Fibroblast of skin of scalp (primary cell): ENCODE data around the gene SLC51B.
"Not testable (repeated sequence)": the region's sequence is repeated elsewhere in the genome, so short reads cannot be mapped to it uniquely, and the experiment has no call there.

Source experiments
- DNase-seq: peaks from one replicate; pipeline ENCODE4 v3.0.0-alpha.2; 2013

The SLC51B gene

DNA sequence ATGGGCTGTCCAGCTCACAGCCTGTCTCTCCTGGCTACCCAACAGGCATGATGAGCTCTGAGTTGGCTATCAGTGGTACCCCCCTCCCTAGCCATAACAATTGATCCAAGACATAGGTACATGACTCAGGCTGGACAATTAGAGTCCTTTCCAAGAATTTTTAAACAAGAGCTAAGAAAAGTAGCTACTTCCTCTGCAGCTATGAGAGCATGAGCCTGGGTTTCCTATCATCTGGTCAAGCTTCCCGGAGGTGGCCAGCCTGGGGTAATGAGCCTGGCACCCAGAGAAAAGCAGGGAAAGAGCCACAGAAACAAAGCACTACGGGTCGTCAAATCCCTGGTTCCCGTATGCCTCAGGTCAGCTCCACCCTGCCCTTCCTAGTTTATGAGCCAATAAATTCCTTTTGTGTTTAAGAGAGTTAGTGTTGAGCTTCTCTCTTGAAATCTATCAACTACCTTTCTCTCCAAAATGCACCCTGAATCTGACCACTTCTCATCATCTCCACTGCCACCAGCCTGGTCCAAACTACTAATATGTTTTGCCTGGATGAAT is 2.3 kb upstream of the SLC51B start:
- DNase-seq: no peak

DNA sequence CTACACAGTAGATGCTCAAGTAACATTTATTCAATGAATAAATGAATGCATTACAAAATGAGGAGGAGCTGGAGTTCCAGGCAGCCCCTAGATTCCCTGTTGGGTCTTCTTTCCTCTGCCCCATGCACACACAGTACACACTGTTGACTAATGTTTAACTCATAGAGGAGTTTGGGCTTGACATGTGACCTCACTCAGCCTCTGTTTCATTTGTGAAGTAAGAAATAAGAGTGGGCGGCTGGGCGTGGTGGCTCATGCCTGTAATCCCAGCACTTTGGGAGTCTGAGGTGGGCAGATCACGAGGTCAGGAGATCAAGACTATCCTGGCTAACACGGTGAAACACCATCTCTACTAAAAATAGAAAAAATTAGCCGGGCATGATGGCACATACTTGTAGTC is 969 bp upstream of the SLC51B start:
- not testable (repeated sequence) for DNase-seq

DNA sequence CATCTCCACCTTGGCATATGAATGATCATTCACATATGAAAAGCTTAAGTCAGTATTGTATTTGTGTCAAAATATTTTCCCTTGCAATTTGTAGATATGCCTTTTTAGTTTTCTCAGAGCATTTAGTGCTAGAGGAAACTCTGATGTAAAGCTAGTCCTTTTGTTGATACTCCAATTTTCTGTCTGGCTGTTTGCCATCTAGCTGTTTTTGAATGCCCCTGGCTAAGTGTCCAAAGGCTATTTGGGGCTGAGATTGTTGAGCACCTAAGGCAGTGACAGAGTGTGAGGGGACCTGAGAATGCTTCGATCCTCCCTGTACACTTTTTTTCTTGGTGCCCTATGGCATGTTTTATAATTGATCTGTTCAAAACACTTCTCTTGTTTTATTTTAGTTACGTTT is 3.1 kb downstream of the SLC51B start:
- no peak for DNase-seq

DNA sequence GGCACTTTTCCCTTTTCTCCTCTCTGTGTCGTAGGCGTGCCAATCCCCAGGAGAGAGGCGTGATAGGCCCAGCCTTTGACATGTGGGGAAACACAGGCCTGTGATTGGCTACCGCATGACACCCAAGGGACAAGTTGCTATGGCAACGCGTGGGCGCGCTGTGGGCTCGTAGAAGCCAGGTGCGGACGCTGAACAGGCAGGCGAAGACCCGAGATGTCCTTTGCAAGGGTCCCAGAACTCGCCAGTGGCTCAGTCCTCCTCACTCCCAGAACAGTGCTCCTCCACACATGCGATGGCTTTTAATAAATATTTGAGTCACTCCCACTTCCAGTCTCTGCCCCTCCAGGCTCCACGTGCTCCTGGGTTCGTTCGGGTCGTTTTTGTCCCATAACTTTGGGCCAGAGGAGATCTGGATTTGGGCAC is 4.2 kb downstream of the SLC51B start:
- DNase-seq: peak; percentile 91

DNA sequence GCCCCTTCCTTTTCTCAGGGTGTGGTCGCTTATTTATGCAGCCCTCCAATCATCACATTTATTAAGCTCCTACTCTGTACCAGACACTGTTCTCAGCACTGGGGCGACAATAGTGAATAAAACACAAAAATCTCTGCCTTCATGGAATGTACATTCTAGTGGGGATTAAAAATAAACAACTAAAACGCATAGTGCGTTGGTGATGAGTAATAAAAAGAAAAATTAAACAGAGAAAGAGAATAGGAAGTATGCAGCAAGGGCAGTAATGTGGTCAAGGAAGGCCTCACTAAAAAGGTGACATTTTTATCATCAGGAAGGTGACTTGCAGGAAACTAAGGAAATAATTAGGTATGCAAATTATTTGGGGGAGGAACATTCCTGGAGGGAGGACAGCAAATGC is 5.1 kb downstream of the SLC51B start:
- DNase-seq: no peak

DNA sequence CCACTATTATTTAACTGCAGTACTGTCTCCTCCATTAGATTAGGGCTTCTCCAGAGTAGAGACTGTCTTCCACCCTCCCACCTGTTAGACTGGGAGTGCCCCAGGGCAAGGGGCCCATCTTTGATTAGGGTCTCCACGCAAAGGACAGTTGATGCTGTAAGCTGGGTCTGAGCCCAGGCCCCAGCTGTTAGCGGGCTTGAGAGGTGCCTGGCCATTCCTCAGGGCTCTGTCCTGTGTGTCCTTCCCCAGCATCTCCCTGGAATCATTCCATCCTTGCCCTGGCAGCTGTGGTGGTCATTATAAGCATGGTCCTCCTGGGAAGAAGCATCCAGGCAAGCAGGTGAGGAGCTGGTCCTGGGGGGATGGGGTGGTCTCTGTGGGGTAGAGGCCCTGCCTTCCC is 6.1 kb downstream of the SLC51B start:
- DNase-seq: no peak

DNA sequence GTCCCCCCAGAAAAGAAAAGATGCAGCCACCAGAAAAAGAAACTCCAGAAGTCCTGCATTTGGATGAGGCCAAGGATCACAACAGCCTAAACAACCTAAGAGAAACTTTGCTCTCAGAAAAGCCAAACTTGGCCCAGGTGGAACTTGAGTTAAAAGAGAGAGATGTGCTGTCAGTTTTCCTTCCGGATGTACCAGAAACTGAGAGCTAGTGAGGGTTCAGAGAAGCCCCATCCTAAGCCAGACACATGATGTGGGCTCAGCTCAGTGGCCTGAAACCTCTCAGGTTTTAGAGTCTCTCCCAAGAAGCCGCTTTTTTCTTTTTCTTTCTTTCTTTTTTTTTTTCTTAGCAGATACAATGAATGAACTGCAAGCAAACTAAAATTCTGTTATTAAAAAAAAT is 7.8 kb downstream of the SLC51B start:
- DNase-seq: no peak

DNA sequence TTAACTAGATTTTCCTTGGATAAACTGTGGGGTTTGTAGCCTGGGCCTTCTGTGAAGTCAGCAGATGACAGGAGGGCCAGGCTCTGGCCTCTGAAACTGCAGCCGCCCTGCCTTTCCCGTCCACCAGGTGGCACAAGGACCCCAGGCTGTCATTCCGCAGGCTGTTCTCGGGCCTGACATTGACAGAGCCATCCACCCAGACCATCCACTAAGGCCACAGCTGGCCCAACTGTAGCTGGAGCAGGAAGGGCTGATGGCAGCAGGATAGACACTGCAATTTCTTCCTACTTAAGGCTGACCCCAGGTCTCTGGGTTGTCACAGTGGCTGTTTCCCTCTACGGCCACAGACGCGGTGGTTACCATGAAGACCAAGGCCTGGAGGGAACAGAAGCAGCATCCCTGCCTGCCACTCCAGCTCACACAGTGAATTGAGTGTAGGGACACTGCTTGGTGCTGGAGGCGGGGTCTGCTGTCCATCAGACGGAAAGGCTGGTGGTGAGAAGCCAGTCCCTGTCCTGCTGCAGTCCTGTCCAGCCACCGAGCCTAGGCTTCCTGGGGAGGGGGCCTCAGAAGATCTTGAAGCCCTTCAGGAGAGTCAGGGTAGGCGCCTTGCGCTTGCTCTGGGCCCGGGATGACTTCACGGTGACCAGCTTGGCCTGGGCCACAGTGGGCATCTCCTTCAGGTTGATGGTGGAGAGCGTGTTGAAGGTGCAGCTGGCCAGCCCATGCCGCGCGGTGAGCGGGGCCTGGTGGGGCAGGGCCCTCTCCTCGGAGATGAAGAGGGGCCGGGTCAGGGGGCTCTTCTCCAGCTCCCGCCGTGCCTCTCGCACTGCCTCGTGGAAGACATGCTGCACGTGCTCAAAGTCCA is 9.4 kb downstream of the SLC51B start:
- peak; percentile 66 for DNase-seq

DNA sequence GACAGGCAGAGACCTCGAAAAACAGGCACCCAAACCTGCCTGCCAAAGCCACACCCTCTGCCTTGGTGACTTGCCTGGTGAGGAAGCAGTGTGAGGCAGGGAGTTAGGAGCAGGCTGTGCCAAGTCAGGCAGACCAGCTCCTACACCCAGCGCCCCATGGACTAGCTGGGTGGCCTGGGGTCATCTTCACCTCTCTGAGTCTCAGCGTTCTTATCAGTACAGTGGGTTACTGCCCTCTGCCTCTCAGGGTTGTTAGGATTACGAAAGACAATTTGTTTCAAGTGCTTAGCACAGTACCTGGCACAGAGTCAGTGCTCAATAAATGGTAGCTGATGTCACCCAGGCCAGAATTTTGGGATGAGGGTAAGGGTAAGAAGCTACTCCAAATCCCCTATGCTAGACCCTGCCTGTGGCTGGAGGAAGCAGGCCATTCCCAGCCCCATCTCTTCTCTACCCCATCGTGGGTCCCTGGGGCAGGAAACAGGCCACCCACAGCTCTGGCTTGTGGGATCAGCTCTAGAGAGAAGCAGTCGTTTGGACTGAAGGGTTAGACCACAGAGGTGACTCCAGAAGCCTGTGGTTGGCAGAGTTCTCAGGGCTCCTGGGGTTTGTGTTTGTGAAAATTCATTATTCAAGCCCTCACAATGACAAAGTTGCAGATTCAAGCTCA is 10.1 kb downstream of the SLC51B start:
- DNase-seq: no peak

DNA sequence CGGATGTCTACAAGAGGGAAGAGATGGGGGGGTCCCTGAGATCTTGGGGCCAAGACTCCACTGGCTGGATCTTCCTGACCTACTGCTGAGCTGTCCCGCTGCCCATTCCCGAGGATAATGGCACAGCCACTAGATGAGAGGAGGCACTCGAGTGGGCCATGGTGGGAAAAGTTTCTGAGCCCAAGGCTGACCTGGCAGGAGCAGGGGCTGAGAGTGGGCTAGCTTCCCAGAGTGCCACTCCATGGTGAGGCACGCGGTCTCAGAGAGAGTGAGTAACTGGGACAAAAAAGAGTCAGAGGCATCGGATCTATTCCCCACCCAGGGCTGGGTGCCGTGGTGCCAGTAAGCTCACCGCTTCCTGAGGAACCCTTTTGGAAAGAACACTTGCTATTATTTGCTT is 10.9 kb downstream of the SLC51B start:
- no peak for DNase-seq

DNA sequence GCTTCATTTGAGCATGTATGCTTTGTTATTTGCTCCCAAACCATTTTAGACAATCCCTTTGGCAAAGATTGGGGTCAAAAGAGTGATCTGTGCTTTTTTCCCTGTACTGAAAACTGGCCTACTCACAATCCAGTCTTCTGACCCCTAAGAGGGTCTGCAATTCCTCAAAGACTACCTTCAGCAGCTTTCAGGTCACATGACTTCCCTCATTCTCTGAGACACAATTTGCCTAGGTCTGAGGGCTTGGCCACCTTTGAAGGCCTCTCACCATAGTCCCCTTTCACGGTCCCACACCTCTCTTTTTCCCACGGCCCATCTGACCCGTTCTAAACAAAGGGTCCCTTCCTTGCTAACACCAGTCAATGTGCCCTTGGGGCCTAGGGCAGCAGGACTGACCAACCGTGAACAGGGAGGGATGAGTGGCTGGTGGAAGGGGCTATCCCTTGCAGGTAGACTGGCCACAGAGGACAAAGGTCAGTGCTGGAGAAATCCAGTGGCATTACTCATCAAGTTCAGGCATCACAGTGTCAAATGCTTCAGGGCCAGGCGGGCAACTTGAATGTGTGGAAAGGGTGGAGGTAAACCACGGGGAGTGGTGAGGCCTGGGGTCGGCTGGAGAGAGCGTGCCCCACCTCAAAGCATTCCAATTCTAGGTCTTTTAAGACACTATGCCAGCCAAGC is 11.8 kb downstream of the SLC51B start:
- no peak for DNase-seq

DNA sequence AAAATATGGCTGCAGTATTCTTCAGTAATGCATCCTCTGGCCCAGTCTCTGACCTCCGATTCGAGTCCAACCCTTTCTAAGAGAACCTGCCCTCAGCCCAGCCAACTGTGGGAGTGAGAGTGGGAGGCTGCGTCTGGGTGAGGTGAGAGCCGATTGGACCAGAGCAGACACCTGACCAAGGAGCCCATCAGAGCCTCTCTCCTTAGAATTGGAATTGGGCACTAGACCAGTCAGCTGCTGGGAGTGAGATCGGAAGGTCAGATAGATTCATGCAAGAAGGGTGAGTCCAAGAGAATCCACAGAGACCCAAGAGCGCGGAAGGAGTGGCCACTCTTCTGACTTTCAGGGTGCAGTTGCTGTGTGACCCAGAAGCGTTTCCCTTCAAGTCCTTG is 12.4 kb downstream of the SLC51B start:
- no peak for DNase-seq

DNA sequence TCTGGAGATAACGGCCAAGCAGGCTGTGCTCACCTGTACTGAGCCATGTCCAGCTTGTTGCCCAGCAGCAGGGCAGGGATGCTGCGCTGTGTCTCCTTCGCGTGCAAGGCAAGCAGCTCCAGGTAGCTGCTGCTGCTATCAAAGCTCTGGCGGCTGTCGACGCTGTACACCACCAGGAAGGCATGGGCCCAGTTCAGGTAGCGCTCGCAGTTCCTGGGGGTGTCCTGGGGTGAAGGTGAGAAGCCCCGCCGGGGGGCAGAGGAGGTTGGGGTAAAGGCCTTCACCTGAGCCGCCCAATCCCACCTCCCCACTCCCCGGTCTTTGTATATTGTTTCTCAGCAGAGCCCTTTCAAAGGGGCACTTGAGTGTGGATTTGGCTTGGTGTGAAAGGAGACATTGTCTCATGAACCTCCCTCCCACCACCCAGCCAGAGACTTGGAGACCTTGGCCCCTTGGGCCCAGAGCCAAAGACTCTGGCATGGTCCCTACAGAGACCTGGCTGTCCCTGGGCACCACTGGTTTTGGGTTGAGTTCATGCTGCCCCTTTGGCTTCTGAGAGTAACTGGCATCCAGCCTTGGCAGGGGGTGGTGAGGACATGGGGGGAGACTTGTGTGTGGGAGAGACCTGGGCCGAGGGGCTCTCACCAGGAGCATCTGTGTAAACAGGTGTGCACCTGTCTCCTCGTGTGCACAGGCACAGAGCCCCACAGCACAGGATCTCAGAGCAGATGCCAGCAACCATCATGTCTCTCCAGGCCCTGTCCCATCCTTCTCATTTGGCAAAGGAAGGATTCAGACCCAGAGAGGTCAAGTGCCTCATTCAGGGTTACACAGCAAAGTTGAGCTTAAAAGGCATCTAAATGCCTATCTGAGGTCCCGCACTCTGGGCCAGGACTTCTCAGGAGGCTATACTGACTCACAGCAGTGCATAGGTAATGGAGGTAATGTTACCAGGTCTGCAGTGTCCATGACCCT is 13.5 kb downstream of the SLC51B start:
- no peak for DNase-seq

DNA sequence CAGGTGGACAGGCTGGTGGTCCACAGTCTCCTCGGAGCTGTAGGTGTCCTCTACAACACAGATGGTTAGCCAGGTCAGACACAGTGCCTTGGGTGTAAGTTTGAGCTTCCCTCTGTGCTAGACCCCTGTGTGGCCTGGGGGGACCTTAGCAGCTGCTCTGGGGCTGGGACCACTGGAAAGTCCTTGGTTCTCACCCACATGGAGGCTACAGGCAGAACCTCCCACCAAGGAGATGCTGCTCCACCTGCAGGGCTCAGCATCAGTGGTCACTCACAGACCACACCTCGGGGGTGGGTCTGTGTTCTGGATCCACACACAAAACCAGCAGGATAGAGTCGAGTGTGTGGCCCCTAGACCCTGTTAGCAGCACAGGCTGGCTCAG is 14.2 kb downstream of the SLC51B start:
- DNase-seq: no peak

DNA sequence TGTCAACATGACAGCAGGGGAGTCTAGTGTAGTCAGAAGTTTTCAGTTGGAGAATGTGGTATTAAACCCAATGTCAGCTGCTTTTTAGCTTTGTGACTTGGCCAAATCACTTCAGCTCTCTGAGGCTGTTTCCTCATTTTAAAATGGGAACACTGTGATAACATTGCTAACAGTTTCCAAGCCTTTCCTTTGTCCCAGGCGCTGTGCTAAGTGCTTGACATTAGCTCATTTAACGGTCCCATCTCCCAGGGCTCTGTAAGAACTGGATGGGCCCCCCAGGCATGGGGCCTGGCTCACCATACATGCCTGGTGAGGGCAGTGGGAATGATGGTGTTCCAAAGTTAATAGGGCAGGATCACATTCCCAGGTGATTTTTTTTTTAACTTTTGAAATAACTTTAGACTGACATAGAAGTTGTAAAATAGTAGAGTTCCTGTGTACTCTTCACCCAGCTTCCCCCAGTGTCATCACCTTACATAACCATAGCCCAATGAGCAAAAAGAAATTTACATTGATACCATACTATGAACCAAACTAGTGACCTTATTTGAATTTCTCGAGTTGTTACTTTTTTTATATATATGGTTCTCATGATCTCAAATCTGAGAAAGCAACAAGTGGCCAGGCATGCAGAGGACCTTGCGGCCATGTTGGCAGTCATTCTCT is 14.9 kb downstream of the SLC51B start:
- DNase-seq: no peak

DNA sequence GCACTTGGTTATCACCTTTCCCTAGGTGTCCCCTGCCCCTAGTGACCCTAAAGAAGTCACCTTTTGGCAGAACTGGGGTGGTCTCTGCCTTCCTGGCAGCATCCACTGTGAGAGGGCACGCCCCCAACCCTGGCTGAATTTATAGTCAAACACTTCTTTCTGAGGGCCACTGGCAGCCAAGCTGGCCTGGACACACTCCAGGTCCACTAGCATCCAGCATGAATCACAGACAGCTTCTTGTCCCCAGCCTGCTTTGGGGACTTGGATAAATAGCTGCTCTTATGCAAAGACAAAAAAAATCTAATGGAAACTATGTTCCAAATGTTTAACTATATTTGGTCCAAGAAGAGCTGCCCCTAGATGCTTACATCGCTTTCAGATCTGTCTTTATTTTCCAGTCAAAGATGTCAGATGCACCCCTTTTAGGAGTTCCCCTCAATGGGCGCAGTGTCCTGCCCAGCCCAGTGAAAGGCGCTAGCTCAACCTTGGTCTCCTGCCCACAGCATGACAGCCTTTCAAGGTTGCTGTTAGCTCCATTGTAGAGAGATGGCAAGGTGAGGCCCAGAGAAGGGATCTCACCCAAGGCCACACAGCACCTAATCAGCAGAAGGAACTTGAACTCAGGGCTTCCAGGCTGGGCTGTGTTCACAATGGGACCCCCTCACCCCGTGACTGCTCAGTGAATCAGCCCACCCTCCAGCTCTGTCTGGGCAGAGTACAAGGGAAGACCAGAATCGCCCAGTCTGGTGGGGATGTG is 15.6 kb downstream of the SLC51B start:
- peak; percentile 21 for DNase-seq

DNA sequence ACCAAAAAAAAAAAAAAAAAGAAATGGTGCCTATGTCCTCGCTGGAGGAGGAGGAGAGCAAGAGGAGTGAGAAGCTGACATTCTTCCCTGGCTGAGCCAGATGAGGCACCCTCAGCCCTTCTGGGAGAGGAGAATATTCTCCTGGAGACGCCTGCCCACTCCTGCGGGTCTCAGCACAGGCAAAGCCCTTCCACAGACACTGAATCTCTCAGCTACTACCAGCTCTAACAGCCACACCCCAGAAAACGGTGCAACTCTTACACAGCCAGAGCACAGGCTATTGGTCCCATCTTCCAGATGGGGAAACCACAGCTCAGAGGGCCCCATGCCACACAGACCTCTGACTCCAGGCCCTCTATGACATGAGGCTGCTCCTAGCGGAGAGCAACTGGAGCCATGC is 16.9 kb downstream of the SLC51B start:
- no peak for DNase-seq

DNA sequence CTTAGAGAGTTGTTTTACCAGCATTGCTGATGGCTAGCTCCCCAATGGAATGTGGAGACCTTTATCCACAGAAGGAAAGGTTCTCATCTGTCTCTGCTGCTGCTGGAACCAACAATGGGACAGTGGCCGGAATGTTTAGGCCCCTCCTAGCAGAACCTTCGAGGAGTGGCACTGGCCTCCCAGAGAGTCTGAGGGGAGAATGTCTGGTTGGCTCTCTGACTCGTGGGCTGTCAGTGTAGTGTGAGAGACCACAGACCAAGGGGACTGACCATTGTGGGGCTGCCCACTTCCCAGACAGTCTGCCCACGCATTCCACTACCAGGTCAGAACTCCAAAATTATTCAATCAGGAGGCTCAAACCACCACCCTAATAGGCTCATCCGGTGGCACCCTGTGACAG is 17.5 kb downstream of the SLC51B start:
- DNase-seq: no peak

DNA sequence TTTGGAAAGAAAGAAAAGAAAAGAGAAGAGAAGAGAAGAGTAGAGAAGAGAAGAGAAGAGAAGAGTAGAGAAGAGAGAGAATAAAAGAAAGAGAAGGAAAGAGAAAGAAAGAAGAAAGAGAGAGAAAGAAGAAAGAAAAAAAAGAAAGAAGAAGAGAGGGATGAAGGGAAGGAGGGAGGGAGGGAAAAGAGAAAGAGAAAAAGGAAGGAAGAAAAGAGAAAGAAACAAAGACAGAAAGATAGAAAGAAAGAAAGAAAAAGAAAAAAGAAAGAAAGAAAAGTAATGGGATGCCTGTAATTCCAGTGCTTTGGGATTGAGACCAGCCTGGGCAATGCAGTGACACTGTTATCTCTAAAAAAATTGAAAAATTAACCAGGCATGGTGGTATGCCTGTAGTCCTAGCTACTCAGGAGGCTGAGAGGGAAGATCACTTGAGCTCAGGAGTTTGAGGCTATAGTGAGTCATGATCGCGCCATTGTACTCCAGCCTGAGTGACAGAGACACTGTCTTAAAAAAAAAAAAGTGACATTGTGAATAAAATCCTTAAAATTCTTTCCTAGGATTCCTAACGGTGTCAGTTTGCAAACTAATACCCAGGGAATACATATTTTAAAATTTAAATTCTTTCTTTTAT is 20.9 kb downstream of the SLC51B start:
- peak; percentile 67 for DNase-seq

DNA sequence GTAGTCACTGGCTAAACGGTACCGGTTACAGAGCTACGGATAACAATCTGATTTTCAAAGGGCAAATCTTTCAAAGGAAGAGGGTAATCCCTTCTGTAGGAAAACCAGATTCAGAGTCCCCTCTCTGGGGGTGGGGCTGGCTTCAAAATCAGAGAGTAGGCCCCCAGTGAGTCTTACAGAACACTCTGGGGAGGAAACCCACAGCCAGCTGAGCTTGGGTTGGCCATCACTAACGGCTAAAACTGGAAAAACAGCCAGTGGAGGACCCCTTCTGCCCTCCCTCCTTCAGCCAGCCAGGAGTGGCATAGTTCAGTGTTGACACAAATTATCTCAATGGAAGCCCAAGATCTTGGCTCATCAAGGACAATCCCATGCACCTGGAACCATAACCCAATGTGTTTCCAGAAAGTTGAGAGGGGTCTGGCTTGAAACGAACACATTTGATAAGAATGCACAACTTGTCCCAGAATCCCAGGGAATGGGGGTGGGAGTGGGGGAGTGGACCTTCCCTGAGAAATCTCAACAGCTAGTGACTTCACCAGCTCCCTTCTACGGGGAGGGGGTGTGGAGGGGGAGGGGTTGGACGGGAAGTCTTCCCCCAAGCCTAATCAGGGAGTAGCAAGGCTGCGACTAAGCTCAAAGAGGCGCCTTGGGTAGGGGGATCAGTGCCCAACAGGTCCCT is 21.6 kb downstream of the SLC51B start:
- no peak for DNase-seq
